T47D (cell line): ENCODE data around the gene RAB40C.

ENCODE experiments used
- DNase-seq, 2 experiments: peaks; one replicate each; pipeline versions ENCODE4 v3.0.0 to v3.0.0-alpha.2; 2011 to 2012; ENCODE audit warnings: low read depth in 1 of 2, low spot score in 1 of 2
- JUND ChIP-seq: IDR thresholded peaks from 2 replicates; pipeline ENCODE4 v1.6.1; 2012; ENCODE audit warnings: low read depth
- in situ Hi-C: cut with HindIII; loops from 2 replicates; pipeline ENCODE4 v1.10.0; 2016; ENCODE audit warnings: low sequenced_read_pairs, low pct_unique_long_range_greater_than_20kb

The RAB40C gene

DNA sequence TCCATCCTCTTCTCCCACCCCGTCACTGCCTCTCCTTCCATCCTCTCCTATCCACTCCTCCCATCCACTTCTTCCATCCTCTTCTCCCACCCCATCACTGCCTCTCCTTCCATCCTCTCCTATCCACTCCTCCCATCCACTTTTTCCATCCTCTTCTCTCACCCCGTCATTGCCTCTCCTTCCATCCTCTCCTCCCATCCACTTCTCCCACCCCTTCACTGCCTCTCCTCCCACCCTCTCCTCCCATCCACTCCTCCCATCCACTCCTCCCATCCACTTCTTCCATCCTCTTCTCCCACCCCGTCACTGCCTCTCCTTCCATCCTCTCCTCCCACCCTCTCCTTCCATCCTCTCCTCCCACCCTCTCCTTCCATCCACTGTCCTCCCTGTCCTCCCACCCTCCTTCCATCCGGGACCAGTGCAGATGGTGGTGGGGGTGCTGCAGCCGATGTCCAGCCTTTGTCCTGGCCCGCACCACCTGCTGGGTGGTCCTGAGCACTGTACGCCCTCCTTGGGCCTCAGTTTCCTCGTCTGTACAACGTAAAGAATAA lies 42.0 kb downstream of the RAB40C start:
- no peak for DNase-seq
- TF ChIP-seq JUND = no peak
- in situ Hi-C loops = no loop called here

GRCh38 chr16:632486-633335 lies 42.8 kb downstream of the RAB40C start:
- in situ Hi-C loops = no loop called here
- DNase-seq = no peak
- TF ChIP-seq JUND = no peak

DNA sequence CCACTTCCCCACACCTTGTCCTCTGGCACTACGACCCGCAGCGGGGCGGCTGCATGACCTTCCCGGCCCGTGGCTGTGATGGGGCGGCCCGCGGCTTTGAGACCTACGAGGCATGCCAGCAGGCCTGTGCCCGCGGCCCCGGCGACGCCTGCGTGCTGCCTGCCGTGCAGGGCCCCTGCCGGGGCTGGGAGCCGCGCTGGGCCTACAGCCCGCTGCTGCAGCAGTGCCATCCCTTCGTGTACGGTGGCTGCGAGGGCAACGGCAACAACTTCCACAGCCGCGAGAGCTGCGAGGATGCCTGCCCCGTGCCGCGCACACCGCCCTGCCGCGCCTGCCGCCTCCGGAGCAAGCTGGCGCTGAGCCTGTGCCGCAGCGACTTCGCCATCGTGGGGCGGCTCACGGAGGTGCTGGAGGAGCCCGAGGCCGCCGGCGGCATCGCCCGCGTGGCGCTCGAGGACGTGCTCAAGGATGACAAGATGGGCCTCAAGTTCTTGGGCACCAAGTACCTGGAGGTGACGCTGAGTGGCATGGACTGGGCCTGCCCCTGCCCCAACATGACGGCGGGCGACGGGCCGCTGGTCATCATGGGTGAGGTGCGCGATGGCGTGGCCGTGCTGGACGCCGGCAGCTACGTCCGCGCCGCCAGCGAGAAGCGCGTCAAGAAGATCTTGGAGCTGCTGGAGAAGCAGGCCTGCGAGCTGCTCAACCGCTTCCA lies 43.6 kb downstream of the RAB40C start:
- in situ Hi-C loops = no loop called here
- TF ChIP-seq JUND = no peak
- DNase-seq = no peak

- no peak for TF ChIP-seq JUND
- DNase-seq = no peak
- in situ Hi-C loops = no loop called here
These were observed 44.3 kb downstream of the RAB40C start for GRCh38 chr16:634051-634670.

DNA sequence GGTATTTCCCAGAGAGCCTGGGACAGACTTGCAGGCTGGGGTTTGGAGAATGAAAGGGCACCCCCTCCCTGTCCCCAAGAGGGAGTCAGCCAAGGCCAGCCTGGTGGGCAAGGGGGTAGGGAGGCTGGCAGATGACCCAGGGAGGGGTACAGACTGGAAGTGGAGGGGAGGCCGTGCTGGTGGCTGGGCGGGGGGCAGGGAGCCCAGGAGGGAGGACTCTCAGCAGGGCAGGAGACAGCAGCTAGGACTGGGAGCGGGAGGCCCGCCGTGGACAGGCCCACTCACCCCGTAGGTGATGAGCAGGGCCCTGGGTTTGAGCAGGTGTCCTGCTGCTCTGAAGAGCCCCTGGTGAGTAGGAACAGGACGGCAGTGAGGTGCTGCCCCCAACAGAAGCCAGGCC lies 45.1 kb downstream of the RAB40C start:
- no peak for DNase-seq
- TF ChIP-seq JUND = no peak
- in situ Hi-C loops = no loop called here

DNA sequence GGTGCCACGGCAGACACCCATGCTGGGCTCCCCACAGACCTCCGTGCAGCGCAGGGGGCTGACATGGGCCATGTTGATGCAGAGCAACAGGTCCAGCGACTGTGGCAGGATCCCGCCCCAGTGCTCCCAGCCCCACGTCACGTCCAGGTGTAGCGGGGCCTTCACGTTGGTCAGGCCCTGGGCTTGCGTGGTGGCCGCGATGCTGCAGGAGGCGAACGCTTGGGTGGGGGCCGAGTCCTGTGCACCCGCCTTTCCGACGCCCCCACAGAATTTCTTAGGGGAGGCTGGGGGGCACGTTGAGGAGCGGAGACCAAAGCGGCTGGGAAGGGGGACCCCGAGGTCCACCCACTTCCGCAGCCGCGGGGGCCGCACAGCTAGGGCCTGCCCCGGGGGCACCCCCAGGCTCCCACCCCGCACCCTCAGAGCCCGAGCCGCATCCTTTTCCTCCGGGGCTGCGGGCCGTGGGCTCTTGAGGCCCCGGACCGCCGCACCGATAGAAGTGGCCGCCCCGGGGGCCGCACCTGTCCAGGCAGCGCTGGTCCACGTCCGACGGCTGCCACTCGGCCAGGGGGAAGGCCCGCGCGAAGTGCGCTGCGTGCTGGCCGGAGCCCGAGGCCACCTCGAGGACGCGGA lies 45.8 kb downstream of the RAB40C start:
- TF ChIP-seq JUND = no peak
- in situ Hi-C loops = no loop called here
- DNase-seq = peak in 1 of 2 experiments; percentile 54

- no peak for TF ChIP-seq JUND
- in situ Hi-C loops = no loop called here
- DNase-seq = peak; percentile 97 to 98
These were observed 46.6 kb downstream of the RAB40C start, which contains the start of gene METTL26 for GRCh38 chr16:636206-637080. Gene METTL26 (minus strand): TSS chr16:636305. CDS start chr16:636290, 15 bp downstream.

DNA sequence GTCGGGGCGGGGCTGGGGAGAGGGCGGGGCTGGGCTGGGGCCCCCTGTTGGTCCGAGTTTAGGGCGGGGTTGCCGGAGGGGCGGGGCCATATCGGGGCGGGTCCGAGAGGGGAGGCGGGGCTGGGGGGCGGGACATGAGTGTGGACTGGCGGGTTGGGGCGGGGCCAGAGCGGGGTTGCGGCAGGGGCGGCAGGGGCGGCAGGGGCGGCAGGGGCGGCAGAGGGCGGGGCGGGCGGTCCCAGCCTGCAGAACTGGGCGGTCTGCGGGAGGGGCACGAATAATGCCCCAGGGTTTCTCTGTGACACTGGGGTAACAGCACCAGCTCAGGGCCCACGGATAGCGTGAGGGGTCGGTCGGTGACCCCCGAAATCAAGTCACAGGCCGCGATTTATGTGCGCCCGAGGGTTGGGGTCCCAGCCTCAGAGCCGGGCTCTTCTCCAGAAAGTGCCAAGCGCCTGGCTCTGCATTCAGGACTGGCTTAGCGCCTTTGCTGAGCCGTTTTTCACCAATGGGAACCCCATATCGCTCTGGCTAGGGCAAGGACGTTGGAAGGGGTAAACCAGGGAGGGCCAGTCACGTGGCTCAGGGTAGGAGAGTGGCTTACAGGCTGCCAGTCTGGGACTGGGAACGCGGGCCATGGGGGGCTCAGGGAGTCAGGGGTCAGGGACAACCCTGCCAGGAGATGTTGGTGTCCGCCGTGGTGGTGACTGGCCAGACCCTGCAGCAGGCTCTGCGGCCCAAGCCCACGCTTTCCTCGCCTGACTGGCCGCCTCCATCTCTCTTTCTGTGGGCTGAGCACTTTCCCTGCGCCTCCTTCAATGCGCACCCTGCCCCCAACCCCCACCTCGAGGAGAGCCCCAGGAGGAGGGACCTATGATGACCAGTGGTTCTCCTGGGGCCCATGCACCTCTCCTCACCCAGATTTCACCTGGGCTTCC lies 47.5 kb downstream of the RAB40C start:
- DNase-seq = peak; percentile 94 to 99
- in situ Hi-C loops = no loop called here
- TF ChIP-seq JUND = no peak

- no peak for DNase-seq
- in situ Hi-C loops = no loop called here
- TF ChIP-seq JUND = no peak
These were observed 48.2 kb downstream of the RAB40C start for GRCh38 chr16:638034-638543.

GRCh38 chr16:638836-639235 lies 49.0 kb downstream of the RAB40C start:
- in situ Hi-C loops = no loop called here
- no peak for TF ChIP-seq JUND
- DNase-seq = no peak
